NCI-H2107 treated with DMSO at 0.1 percent for 48 hours (cell line): ENCODE measurements around the gene FOXS1.
"Not testable (repeated sequence)": the region's sequence is repeated elsewhere in the genome, so short reads cannot be mapped to it uniquely, and the experiment has no call there.

Experiments
- DNase-seq: peaks from one replicate; lab custom pipeline; 2025; ENCODE audit not compliant: unreplicated experiment; lab: John Stamatoyannopoulos, UW

FOXS1 gene

GRCh38 chr20:31824125-31824485 is 21.3 kb downstream of the FOXS1 start:
- no peak for DNase-seq

- no peak for DNase-seq
These were observed 21.9 kb downstream of the FOXS1 start for GRCh38 chr20:31823360-31824124.

- peak; percentile 36 for DNase-seq
These were observed 22.7 kb downstream of the FOXS1 start for GRCh38 chr20:31822421-31823330.

DNA sequence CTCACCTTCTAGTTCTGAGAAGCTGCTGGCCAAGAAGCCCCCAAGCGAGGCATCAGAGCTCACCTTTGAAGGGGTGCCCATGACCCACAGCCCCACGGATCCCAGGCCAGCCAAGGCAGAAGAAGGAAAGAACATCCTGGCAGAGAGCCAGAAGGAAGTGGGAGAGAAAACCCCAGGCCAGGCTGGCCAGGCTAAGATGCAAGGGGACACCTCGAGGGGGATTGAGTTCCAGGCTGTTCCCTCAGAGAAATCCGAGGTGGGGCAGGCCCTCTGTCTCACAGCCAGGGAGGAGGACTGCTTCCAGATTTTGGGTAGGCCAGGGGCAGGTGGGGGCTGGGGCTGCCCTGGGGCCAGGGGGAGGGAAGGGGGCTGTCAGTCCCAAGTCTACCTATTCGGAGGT is 24.0 kb downstream of the FOXS1 start:
- DNase-seq: no peak

DNA sequence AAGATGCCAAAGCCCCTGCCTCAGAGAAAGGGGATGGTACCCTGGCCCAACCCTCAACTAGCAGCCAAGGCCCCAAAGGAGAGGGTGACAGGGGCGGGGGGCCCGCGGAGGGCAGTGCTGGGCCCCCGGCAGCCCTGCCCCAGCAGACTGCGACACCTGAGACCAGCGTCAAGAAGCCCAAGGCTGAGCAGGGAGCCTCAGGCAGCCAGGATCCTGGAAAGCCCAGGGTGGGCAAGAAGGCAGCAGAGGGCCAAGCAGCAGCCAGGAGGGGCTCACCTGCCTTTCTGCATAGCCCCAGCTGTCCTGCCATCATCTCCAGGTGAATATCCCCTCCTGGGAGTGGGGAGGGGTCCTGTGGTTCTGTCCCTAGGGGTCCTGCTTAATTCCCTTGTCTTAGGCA is 25.2 kb downstream of the FOXS1 start:
- no peak for DNase-seq

- DNase-seq: no peak
These were observed 26.2 kb downstream of the FOXS1 start, which contains the start of gene MYLK2 for GRCh38 chr20:31819083-31819784. Gene MYLK2, plus strand, starts transcription at chr20:31819356. Its CDS starts 225 bp downstream, at chr20:31819581.

GRCh38 chr20:31818376-31818908 is 27.0 kb downstream of the FOXS1 start:
- DNase-seq: no peak

DNA sequence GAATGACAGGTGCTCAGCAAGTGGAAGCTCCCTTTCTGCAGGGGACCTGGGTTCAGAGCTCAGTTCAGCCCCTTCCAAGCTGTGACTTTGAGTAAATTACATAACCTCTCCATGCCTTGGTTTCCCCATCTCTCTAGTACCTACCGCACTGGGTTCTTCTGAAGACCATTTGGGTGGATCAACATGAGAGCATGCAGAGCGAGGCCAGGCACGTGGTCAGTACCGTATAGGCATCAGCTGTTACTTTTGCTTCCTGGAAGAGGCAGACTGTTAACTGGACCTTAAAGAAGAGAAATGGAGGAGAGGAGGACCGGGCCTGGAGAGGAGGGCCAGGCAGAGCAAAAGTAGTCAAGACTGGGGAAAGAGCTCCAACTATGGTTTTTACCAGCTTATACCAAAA is 27.9 kb downstream of the FOXS1 start:
- no peak for DNase-seq

DNA sequence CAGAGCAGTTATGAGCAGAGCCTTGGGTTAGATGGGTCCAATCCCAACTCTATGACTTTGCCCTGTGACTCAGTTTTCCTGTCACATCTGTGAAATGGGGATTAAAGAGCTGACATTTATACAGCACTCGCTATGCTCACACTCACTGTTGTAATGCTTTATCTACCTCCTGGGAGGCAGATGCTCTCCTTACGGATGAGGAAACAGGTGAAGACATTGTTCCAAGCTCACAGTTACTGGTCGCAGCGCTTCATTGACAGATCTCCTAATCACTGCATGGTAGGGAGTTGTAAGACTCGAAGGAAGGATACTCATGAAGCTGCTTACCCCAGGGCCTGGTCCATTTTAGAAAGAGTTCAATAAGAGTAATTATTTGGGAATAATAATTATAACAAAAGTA is 29.2 kb downstream of the FOXS1 start:
- no peak for DNase-seq

- DNase-seq: no peak
These were observed 29.8 kb downstream of the FOXS1 start for GRCh38 chr20:31815408-31816188.

- not testable (repeated sequence) for DNase-seq
These were observed 31.3 kb downstream of the FOXS1 start for GRCh38 chr20:31814142-31814541.

- DNase-seq: no peak
These were observed 31.8 kb downstream of the FOXS1 start for GRCh38 chr20:31813611-31814010.

DNA sequence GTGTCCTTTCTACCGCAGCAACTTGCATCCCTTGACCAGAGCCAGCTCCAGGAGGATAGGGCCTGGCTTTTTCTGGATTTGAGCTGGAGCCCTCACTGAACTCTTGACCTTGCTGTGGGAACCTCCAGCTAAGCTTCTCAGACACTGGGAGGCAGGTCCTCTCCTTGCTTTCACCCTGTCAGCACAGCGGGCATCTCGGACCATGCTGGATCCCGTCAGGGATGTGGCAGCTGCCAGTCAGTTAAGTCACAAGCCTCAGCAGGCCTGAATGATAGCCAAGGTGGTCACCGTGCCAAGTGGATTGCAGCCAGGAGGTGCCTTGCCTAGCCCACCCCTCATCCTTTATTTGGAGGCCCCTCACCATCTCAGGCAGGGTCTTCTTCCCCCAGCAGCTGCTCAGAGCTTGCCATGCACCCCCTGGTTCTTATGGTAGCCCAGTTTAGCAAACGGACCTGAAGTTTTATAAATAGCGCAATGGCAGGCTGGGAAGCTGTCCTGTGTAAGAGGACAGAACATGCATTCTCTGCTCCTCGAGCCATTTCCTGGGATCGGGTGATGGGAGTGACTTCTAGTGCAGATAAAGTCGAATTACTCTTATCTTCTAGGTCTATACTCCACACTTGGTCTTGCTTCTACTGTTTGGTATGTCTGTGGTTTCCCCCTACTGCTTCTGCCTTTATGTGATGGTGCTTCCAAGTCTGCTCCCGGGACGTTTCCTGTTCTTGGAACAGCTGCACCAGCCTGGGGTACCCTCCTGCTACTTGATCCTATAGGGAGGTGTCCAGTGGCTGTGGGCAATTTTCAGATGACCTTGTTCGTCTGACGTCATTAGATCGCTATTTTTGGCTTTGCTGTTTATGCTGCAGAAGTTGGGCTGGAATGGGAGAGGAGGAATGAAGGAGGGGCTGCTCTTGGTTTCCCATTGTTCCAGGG is 33.3 kb downstream of the FOXS1 start:
- DNase-seq: no peak

DNA sequence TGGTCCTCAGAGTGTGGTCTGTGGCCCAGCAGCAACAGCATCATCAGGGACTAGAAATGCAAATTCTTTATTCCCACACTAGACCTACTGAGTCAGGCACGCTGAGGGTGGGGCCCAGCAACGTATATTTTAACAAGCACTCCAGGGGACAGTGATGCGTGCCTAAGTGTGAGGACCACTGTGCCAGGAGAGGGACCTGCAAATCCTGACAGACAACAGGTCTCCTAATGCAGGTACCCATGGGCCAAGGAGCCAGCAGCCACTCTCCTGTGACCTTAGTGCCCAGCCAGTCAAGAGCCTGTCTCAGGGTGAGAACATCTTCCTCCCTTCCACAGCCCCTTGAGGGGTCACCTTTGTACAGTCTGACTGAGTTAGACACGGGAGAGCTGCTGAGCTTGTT is 34.2 kb downstream of the FOXS1 start:
- no peak for DNase-seq

DNA sequence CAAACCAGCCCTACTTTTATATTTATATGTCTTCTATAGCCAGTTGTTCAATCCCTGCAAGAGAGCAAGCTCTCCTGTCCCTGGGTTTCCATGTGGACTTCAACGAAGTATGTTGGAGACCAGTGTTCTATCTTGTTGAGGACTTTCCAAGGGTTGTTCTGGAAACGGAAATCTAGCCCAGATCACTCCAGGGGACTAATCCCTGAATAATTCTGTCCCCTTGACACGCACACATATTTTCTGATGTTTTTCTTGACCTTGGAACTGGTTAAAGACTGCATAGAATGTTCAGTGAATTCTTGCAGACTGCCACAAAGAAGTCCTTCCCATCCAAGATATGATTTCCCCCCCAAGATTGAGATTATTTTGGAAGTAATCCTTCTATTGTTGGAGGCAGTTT is 35.7 kb downstream of the FOXS1 start:
- no peak for DNase-seq

- no peak for DNase-seq
These were observed 36.9 kb downstream of the FOXS1 start for GRCh38 chr20:31808481-31808880.

GRCh38 chr20:31806564-31807355 is 38.6 kb downstream of the FOXS1 start:
- DNase-seq: no peak

DNA sequence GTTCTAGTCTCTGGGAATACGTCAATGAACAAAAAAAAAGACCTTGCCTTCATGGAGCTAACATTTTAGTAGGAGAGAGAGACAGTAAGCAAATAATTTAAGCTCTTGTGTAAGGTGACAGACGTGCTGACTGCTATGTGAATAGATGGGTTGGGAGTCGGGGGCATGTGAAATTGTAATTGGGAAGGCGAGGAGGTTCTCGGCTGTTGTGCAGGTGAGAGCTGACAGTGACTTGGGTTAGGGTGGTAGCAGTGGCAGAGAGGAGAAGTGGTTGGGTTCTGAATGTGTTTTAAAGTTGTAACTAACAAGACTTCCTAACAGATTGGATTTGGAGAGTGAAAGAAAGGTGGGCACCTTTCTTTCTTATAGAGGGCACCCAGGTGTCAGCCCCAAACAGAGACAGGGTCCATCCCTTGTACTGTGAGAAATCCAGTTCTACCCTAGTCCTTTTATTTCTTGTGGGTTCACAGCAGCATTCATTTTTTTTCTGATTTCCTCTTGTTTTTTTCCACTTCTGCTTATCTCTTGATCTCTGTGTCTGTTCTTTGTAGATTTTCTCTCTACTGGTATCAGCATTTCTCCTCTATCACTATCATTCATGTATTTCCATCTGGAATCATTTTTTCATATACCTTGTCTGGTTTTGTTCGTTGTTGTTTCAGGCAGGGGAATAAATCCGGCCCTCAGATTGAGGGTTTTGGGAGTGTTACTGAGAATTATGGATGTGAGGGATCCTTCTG is 41.7 kb downstream of the FOXS1 start:
- DNase-seq: no peak
